Uterus (tissue), 2 donors: Measurements from ENCODE around the gene TBCD.

Experiments
- CTCF ChIP-seq, 4 experiments: fragments of 200-600 bp in 2 of 4; fragments of 450-650 bp in 2 of 4; sonication (generic) in 2 of 4; IDR thresholded peaks; one replicate each; pipeline ENCODE4 v1.5.1; 2016 to 2019; ENCODE audit warnings: antibody characterized with exemption in 4 of 4, mild to moderate bottlenecking in 2 of 4, moderate library complexity in 1 of 4
- POLR2A ChIP-seq, 2 donors: fragments of 450-650 bp; IDR thresholded peaks; one replicate each; pipeline ENCODE4 v1.6.1; 2016; ENCODE audit warnings: antibody characterized with exemption in 2 of 2, mild to moderate bottlenecking in 1 of 2, moderate library complexity in 1 of 2

GRCh38 chr17:82898976-82899514 lies 147.2 kb downstream of the TBCD start:
- TF ChIP-seq POLR2A (IDR thresholded peaks at IDR 0.05) (no peak), CTCF (IDR thresholded peaks at IDR 0.05) (no peak)
